ENCODE data around the gene LTBP2.

DNA sequence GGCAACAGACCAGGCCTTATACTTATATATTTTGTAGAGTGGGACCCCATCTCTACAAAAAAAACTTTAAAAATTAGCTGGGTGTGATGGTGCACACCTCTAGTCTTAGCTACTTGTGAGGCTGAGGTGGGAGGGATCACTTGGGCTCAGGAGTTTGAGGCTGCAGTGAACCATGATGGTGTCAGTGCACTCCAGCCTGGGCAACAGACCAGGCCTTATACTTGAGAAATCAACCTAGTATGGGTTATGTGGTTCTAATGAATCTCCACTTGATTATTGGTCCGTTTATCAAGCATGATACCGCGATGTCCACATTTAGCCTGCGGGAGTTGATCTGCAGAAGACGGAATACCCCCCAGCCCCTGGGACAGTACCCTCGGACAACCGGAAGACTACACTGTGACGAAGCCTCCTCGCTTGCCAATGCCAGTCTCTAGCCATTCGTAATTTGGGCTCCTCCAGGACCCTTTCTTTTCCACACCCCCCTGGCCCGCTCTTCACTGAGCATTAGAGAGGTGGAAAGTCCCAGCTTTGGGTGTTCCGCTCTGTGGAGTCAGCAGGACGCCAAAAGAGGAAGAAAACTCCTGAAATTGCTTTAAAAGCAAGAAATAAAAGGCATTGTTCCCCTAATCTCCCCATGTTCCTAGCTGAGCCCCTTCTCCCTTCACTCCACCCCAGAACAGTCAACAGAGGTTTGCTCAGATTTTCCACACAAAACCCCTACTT, 19.4 kb downstream of the LTBP2 start:
- TF ChIP-seq CTCF (conservative IDR thresholded peaks at IDR 0.05; ENCODE audit: low read depth, low read length) = no peak
- TF ChIP-seq EZH2 (IDR thresholded peaks at IDR 0.05; ENCODE audit: low read length, unreplicated experiment) = no peak
- TF ChIP-seq EZH2phosphoT487 (IDR thresholded peaks at IDR 0.05; ENCODE audit: borderline replicate concordance, low read length) = no peak
